ENCODE results near the gene CHAT. TPM values are rescaled to one million over a fixed set of nuclear protein-coding genes. Genes with fewer than 3 reads are reported as not detected.

CHAT gene
- total and polyA plus RNA-seq, 2 experiments from 2014 or later = not detected

DNA sequence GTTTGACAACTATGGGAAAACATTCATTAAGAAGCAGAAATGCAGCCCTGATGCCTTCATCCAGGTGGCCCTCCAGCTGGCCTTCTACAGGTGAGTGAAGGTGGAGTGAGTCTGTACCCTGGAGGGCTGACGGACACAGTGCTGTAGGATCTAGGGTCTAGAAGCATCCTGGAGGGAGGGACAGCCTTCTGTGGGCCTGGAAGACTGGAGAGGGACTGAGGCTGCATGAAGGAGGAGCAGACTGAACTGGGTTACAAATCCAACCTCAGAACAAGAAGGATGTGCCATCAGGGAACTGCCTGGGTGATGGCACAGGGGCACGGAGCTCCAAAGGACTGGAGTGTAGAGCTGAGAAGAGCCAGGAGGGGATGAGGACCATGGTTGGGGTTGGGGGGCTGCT is 38.1 kb downstream of the CHAT start:
- no peaks in the 10 kb centered on the region for H3K36me3 ChIP-seq (ENCODE audit: low read depth)
- H3K9ac ChIP-seq = no peak overlapping the region
- no peak for DNase-seq
- peaks cover 42% of the 10 kb centered on the region for H3K27me3 ChIP-seq (replicated peaks; ENCODE audit: insufficient read depth)
- TF ChIP-seq EZH2 (IDR thresholded peaks at IDR 0.05; ENCODE audit: insufficient read depth, poor library complexity, severe bottlenecking) (no peak), EZH2phosphoT487 (IDR thresholded peaks at IDR 0.05; ENCODE audit: insufficient read depth, low read depth) (no peak)
- H3F3A ChIP-seq (ENCODE audit: insufficient read depth) = no peaks in the 10 kb centered on the region
- no peaks in the 10 kb centered on the region for H4K20me1 ChIP-seq (ENCODE audit: insufficient read depth)
- no peak overlapping the region for H3K4me3 ChIP-seq
- no peak overlapping the region for H3K27ac ChIP-seq
- H3K4me2 ChIP-seq (ENCODE audit: unreplicated experiment) = no peak overlapping the region
- no peaks in the 10 kb centered on the region for H3K9me2 ChIP-seq (ENCODE audit: insufficient read depth)
- no peak overlapping the region for H2AFZ ChIP-seq
- no peaks in the 10 kb centered on the region for H3K4me1 ChIP-seq (ENCODE audit: insufficient read depth)
- H3K79me2 ChIP-seq (ENCODE audit: insufficient read depth) = no peaks in the 10 kb centered on the region
- WGBS, 2 experiments (ENCODE audit: low coverage in 1 of 2, low lambda C conversion rate in 2 of 2, missing lambda C conversion rate in 2 of 2) = 11 to 14% methylated on average over 2 of the region's 2 CpGs
- in situ Hi-C loops (cut with MboI) = no loop called here
- H3K9me3 ChIP-seq (ENCODE audit: low read depth) = no peaks in the 10 kb centered on the region

DNA sequence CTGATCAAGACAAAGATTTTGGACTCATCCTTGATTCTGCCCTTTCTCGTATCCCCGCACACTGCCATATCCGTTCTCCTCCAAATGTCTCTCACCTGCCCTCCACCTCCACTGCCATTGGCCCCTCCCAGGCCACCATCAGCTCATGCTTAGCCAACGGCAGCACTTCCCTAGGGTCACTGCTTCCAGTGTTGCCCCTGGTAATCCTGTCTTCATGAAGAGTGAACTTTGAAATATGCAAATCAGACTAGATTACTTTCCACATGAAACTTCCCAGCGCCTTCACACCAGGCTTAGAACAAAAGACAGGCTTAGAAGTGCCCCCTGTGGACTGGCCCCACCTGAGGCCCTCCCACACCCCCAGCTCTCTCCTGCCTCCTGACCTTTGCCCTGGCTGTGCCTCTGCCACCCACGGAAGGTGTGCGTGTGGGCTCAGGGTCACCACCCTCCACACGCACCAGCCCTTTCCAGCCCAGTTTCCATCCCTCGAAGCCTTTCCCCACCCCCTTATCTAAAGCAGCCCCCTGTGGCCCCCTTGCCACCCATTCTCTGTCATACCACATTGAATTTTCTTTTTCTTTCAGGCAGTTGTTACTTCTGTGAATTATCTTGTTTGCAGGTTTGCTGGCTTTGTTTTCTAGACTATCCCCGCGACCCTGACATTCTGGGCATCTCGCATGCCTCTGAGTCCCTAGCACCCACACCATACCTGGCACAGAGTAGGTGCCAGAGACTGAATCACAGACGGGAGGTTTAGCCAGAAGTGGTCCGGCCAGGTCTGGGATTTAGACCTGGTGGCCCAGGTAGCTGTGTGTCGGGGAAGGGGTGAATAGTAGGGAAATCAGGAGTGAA is 38.8 kb downstream of the CHAT start:
- no peak overlapping the region for H3K4me3 ChIP-seq
- no peaks in the 10 kb centered on the region for H3K4me1 ChIP-seq (ENCODE audit: insufficient read depth)
- no peaks in the 10 kb centered on the region for H3K79me2 ChIP-seq (ENCODE audit: insufficient read depth)
- H4K20me1 ChIP-seq (ENCODE audit: insufficient read depth) = no peaks in the 10 kb centered on the region
- no peak overlapping the region for H3K9ac ChIP-seq
- in situ Hi-C loops (cut with MboI) = no loop called here
- no peaks in the 10 kb centered on the region for H3K9me2 ChIP-seq (ENCODE audit: insufficient read depth)
- no peaks in the 10 kb centered on the region for H3K9me3 ChIP-seq (ENCODE audit: low read depth)
- WGBS, 2 experiments (ENCODE audit: low coverage in 1 of 2, low lambda C conversion rate in 2 of 2, missing lambda C conversion rate in 2 of 2) = 44 to 46% methylated on average over 15 of the region's 15 CpGs
- H3K27me3 ChIP-seq (replicated peaks; ENCODE audit: insufficient read depth) = peaks cover 44% of the 10 kb centered on the region
- no peak for DNase-seq
- no peak overlapping the region for H2AFZ ChIP-seq
- no peak overlapping the region for H3K27ac ChIP-seq
- no peaks in the 10 kb centered on the region for H3K36me3 ChIP-seq (ENCODE audit: low read depth)
- no peak overlapping the region for H3K4me2 ChIP-seq (ENCODE audit: unreplicated experiment)
- no peak for TF ChIP-seq EZH2 (IDR thresholded peaks at IDR 0.05; ENCODE audit: insufficient read depth, poor library complexity, severe bottlenecking)
- no peak for TF ChIP-seq EZH2phosphoT487 (IDR thresholded peaks at IDR 0.05; ENCODE audit: insufficient read depth, low read depth)
- no peaks in the 10 kb centered on the region for H3F3A ChIP-seq (ENCODE audit: insufficient read depth)

DNA sequence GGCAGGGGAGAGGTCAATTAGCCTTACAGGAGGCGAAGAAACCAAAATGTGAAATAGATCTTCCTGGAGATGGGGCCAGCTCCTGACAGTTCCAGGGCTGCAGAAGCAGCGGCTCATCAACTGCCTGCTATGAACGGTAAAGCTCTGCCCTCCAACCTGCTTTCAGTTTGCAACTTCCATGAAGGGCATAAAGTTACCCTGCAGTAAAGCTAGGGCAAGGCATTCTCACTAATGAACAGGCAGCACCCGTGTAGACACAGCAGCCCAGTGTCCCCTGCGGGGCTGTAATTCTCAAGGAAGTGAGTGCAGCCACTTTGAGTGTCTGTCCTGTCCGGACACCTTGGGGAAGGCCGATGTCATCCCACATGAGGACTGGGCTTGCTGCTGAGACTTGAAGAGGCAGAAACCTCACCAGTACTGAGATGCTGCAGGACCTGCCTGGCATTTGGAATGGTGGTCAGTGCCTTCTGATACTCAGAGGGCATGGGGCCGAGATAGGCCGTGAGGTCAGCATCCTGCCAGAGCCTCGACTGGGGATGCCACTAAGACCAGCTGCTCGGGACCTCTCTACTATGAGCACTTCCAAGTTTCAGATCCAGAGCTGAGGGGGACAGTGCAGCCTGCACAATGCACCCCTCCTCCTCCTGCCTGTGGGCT is 39.6 kb downstream of the CHAT start:
- Histone ChIP-seq H3K4me1 (ENCODE audit: insufficient read depth) (no peaks in the 10 kb centered on the region), H4K20me1 (ENCODE audit: insufficient read depth) (no peaks in the 10 kb centered on the region), H3F3A (ENCODE audit: insufficient read depth) (no peaks in the 10 kb centered on the region), H2AFZ (no peak overlapping the region), H3K9me2 (ENCODE audit: insufficient read depth) (no peaks in the 10 kb centered on the region), H3K4me2 (ENCODE audit: unreplicated experiment) (no peak overlapping the region), H3K9ac (no peak overlapping the region), H3K36me3 (ENCODE audit: low read depth) (no peaks in the 10 kb centered on the region), H3K27ac (no peak overlapping the region), H3K27me3 (replicated peaks; ENCODE audit: insufficient read depth) (peaks cover 43% of the 10 kb centered on the region), H3K4me3 (no peak overlapping the region), H3K79me2 (ENCODE audit: insufficient read depth) (no peaks in the 10 kb centered on the region), H3K9me3 (ENCODE audit: low read depth) (no peaks in the 10 kb centered on the region)
- 39 to 50% methylated on average over 11 of the region's 11 CpGs for WGBS, 2 experiments (ENCODE audit: low coverage in 1 of 2, low lambda C conversion rate in 2 of 2, missing lambda C conversion rate in 2 of 2)
- in situ Hi-C loops (cut with MboI) = no loop called here
- no peak for TF ChIP-seq EZH2 (IDR thresholded peaks at IDR 0.05; ENCODE audit: insufficient read depth, poor library complexity, severe bottlenecking)
- no peak for TF ChIP-seq EZH2phosphoT487 (IDR thresholded peaks at IDR 0.05; ENCODE audit: insufficient read depth, low read depth)
- DNase-seq = no peak

DNA sequence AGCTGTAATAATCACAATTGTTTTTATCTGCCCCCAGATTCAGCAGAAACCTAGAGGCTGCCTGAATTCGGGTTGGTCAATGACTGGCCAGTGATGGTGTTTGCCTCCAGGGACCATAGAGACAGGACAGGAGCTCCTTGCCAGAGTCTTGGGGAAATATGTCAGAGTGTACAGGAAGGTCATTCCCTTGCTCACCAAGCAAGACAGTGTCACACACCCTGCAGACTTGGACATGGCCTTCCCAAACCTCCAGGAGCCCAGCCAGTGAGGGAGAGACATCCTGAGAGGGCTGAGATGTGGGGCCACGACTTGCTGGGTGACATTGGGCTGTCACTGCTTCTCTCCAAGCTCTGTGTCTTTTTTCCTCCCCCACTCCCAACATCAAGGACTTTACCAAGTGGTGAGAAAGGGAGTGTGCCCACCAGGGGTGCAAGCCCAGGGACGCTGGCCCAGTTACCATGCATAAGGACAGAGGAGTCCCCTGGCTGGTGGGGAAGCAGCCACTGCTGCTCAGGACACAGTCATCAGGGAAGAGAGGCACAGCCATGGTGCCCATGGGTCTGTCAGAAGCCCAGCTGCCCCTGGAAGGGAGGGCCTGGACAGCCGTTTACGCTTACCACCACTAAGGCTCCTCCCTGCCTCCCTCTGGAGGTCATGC is 40.3 kb downstream of the CHAT start:
- no peak for DNase-seq
- Histone ChIP-seq H3F3A (ENCODE audit: insufficient read depth) (no peaks in the 10 kb centered on the region), H3K4me3 (no peak overlapping the region), H2AFZ (no peak overlapping the region), H3K27ac (no peak overlapping the region), H3K9ac (no peak overlapping the region), H3K4me2 (ENCODE audit: unreplicated experiment) (no peak overlapping the region), H3K9me3 (ENCODE audit: low read depth) (peaks cover 4% of the 10 kb centered on the region), H3K36me3 (ENCODE audit: low read depth) (no peaks in the 10 kb centered on the region), H3K4me1 (ENCODE audit: insufficient read depth) (no peaks in the 10 kb centered on the region), H4K20me1 (ENCODE audit: insufficient read depth) (no peaks in the 10 kb centered on the region), H3K79me2 (ENCODE audit: insufficient read depth) (no peaks in the 10 kb centered on the region), H3K27me3 (replicated peaks; ENCODE audit: insufficient read depth) (peaks cover 36% of the 10 kb centered on the region), H3K9me2 (ENCODE audit: insufficient read depth) (no peaks in the 10 kb centered on the region)
- in situ Hi-C loops (cut with MboI) = no loop called here
- 8 to 15% methylated on average over 5 of the region's 5 CpGs for WGBS, 2 experiments (ENCODE audit: low coverage in 1 of 2, low lambda C conversion rate in 2 of 2, missing lambda C conversion rate in 2 of 2)
- TF ChIP-seq EZH2phosphoT487 (IDR thresholded peaks at IDR 0.05; ENCODE audit: insufficient read depth, low read depth) (no peak), EZH2 (IDR thresholded peaks at IDR 0.05; ENCODE audit: insufficient read depth, poor library complexity, severe bottlenecking) (no peak)
